Neural cell (in vitro differentiated cells): Measurements from ENCODE around the gene C1QTNF3.
"Not testable (repeated sequence)": the region's sequence is repeated elsewhere in the genome, so short reads cannot be mapped to it uniquely, and the experiment has no call there.

Source experiments
- CTCF ChIP-seq: fragments of 450-650 bp; IDR thresholded peaks from 2 replicates; pipeline ENCODE4 v1.5.1; 2014; ENCODE audit warnings: antibody characterized with exemption, mild to moderate bottlenecking, moderate library complexity; ENCODE audit not compliant: poor library complexity, severe bottlenecking
- EZH2 ChIP-seq: fragments of 200-600, 300-800 bp; shearing (Covaris generic), sonication (generic); IDR thresholded peaks from 2 replicates; pipeline ENCODE4 v1.6.1; 2014; ENCODE audit warnings: antibody characterized with exemption, low read length, borderline replicate concordance, mild to moderate bottlenecking; ENCODE audit not compliant: insufficient read depth, poor library complexity, severe bottlenecking

- not testable (repeated sequence) for TF ChIP-seq EZH2, CTCF
Measured at GRCh38 chr5:34083898-34084297, 40.9 kb upstream of the C1QTNF3 start.
